ENCODE results near the gene CARD11.

CARD11 gene

DNA sequence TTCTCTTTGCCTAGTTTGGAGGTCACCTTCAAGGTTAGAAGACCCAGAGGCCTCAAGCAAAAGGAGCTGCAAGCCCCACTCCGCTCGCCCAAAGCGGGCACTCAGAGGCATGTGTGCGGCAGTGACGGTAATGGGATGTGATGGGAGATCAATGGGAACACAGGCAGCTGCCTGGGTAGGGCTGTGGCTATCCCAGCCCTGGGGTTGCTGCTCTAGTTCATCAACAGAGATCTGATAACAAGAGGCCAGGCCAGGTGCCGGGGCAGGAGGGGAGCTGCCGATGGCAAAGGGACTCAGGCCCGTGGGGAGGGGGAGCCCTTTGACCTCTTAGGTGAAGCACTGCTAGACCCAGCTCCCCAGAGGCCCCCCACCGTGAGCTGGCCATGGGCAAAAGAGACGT lies 147.5 kb downstream of the CARD11 start:
- DNase-seq, result no peak

DNA sequence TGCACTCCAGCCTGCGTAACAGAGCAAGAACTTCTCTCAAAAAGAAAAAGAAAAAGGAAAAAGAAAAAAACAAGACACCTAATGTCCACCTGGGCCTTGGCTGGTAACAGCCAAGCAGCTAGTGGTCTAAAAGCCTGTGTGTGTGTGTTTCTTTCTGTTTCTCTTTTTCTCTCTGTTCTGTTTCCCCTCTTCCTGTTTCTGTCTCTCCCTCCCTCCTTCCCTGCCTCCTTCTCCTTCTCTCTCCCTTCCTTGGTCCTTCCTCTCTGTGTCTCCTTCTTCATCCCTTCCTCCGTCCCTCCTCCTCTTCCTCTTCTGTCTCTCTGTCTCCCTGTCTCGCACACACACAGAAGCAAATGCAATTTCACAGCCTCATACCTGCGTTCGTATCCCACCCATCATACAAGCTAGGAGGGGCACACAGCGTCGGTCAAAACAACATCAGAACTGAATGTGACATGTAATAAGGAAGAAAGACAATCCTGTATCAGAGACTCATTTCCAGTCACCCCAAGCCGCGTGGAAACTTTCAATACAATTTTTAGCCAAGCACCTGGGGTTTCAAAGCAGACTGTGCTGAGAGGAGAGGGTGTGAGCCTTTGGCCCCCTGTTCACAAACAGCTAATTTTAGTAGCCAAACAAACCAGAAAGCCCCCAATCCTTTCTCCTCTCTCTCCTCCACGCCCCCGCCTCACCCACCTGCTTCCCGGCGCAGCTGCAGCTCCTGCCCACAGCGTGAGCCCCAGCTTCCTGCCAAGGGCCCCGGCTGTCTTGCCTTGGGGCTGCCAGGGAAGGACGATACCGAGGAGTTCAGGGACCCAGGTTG lies 149.3 kb downstream of the CARD11 start:
- DNase-seq, result peak; percentile 42

DNA sequence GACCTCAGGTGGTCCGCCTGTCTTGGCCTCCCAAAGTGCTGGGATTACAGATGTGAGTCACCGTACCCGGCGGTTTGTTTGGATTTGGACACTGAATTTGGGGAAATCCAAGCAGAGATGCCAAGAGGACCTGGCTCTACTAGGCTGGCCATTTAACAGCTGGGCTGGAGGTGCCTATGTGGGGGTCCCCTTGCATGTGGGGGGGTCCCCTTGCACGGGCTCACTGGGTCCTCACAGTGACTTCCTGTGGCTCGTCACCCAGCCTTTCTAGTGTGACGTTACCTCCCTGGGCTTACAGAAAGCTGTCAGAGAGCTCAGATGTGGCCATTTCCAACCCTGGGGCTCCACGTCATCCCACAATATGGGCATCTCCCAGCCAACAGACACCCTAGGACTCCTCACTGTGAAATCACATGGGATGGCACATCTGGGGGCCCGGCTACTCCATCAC lies 150.2 kb downstream of the CARD11 start:
- DNase-seq, result no peak

- DNase-seq, result no peak
These were observed 151.1 kb downstream of the CARD11 start for GRCh38 chr7:2892549-2892948.

GRCh38 chr7:2887816-2888215 lies 155.9 kb downstream of the CARD11 start:
- no peak for DNase-seq

DNA sequence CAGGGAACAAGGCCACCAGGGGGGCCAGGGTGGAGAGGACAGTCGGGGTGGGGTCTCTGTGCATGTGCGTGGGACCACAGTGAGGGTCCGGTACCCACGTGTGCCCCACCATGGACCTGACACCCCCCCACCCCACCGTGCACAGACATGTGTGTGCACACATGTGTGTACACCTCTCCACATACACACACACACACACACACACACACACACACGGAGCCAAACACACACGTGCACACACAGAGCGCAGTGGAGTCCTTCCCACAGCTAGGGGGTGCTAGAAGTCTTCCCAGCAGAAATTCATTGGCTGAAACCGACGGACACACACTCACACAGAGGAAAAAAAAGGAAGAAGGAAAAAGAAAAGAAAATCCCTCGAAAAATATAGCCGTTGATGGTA lies 156.8 kb downstream of the CARD11 start:
- no peak for DNase-seq

- DNase-seq, result no peak
These were observed 157.3 kb downstream of the CARD11 start for GRCh38 chr7:2886391-2886790.

DNA sequence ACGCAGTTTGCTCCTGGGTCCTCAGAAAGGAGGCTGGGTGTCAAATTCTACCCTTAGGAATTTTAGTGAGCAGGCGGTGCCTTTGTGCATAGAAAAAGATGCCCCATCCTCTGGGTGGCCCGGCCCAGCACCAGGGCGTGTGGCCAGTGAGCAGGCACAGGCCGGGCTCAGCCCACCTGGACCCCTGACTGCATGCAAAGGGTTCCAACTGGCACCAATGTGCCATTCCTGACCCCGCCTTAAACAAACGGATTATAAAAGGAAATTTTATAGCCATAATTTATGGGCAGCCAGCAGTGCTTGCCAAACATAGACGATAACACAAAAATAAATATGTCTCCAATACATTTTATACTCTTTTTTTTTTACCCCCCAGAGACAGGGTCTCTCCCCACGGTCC lies 159.5 kb downstream of the CARD11 start:
- DNase-seq, result no peak

DNA sequence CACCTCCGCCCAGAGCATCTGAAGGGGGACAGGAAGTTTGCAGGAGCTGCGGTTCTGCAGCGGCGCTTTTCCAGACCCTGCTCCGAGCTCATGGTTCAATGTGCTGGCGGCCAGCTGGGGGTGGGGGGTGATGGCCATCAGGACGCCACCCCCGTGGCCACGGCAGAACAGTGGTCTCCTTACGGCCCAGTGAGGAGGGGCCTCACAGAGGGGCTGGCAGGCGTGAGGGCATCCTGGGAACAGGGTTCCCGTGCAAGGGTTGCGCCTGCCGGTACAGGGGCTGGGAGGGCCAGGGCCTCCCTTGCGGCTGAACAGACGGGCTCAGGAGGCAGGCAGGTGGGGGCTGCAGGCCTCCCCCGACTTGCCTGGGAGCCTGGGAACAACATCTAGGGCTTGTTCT lies 160.6 kb downstream of the CARD11 start:
- no peak for DNase-seq

DNA sequence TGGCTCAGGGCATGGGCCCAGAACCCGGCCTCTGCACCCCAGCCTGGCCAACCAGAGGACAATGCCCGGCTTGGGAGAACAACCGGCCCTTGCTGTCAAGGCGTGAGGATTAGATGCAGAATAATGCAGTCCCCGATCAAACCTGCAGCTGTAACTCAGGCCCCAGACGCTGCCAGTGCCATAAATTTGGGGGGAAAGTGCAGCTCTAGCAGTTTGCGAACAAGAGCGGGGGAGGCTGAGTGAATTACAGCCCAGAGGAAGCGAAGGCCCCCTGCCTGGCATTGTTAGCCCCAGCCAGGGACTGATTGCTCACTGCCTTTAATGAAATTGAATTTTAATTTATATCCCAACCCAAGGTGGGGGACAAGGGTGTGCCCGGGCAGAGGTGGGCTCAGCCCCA lies 161.6 kb downstream of the CARD11 start:
- DNase-seq, result no peak

- DNase-seq, result no peak
These were observed 162.7 kb downstream of the CARD11 start for GRCh38 chr7:2880874-2881533.

- DNase-seq, result no peak
These were observed 163.6 kb downstream of the CARD11 start for GRCh38 chr7:2880051-2880450.

DNA sequence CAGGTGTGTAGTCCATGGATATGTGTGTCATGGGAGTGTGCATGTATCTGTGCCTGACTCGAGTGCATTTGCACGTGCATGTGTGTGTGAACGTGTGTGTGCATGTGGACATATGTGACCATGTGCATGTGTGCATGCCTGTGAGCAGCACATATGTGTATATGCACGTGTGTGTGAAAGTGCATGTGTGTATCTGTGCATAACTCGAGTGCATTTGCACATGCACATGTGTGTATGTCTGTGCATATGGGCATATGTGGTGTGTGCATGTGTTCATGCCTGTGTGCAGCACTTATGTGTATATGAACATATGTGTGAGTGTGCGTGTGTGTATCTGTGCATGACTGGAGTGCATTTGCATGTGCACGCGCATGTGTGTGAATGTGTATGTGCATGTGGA lies 164.3 kb downstream of the CARD11 start:
- no peak for DNase-seq

GRCh38 chr7:2878306-2878705 lies 165.4 kb downstream of the CARD11 start:
- DNase-seq, result no peak

GRCh38 chr7:2876031-2876731 lies 167.5 kb downstream of the CARD11 start:
- no peak for DNase-seq

GRCh38 chr7:2873686-2874551 lies 169.7 kb downstream of the CARD11 start:
- DNase-seq, result no peak

- DNase-seq, result no peak
These were observed 170.5 kb downstream of the CARD11 start for GRCh38 chr7:2873146-2873545.

- no peak for DNase-seq
These were observed 171.3 kb downstream of the CARD11 start for GRCh38 chr7:2872296-2872874.

DNA sequence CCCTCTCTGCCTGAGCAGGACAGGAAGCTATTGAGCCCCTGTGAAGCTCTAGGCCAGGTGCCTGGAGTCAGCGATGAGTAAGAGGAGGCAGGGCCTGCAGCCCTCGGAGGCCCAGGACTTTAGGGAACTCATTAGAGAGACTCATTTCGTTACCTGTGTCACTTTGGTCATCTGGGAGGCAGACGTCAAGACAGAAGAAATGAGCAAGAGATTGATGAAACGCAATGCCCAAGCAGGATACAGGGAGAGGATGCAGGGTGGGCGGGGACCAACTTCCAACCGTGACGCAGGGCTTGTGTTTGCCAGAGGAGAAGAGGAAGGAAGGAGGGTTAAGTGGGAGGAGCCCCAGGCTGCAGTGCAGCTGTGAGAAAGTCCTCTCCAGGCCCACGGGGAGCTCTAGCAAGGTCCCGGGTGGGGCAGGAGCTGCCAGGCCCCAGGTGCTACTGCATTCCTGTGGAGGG lies 173.2 kb downstream of the CARD11 start:
- DNase-seq, result peak; percentile 47

DNA sequence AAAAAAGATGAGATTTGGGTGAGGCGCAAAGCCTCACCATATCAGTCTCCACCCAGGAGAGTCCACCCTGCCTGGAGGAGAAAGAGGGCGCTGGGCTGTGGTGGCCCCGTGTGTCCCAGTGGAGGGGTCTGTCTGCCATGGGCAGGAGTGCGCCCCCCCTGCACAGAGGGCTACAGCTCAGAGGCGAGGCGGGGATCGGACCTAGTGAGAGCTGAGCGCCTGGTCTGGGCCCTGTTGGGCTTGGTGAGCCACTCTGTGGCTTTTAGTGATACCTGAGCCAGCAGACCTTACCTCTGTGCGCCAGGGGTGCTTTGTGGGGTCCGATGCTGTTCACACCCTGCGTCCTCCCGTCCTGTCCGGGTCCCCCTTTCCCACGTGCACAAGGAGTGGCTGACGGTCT lies 173.7 kb downstream of the CARD11 start:
- no peak for DNase-seq

- no peak for DNase-seq
These were observed 177.1 kb downstream of the CARD11 start for GRCh38 chr7:2866601-2867000.

- DNase-seq, result peak; percentile 76
These were observed 178.5 kb downstream of the CARD11 start for GRCh38 chr7:2864999-2865670.
